Astrocyte of the cerebellum (primary cell): ENCODE data around the gene COPS2.

Experiments
- DNase-seq: peaks from one replicate; pipeline ENCODE4 v3.0.0-alpha.2; 2011; ENCODE audit warnings: low read depth
- H3K4me3 ChIP-seq: 2 replicates; pipeline ENCODE4 v1.5.1; 2011; ENCODE audit warnings: mild to moderate bottlenecking, low read depth, low read length, moderate library complexity
- CTCF ChIP-seq: IDR thresholded peaks from 2 replicates; pipeline ENCODE4 v1.5.1; 2012; ENCODE audit warnings: low read length, low read depth, moderate library complexity, mild to moderate bottlenecking; ENCODE audit errors: missing control alignments
- in situ Hi-C: cut with HindIII; loops from 2 replicates; pipeline ENCODE4 v1.10.0; 2017; ENCODE audit warnings: low sequenced_read_pairs

Gene COPS2

GRCh38 chr15:49094923-49095322 lies 60.5 kb downstream of the COPS2 start:
- no peak for DNase-seq
- no peak overlapping the region for H3K4me3 ChIP-seq
- in situ Hi-C loops: no loop called here
- no peak for TF ChIP-seq CTCF

DNA sequence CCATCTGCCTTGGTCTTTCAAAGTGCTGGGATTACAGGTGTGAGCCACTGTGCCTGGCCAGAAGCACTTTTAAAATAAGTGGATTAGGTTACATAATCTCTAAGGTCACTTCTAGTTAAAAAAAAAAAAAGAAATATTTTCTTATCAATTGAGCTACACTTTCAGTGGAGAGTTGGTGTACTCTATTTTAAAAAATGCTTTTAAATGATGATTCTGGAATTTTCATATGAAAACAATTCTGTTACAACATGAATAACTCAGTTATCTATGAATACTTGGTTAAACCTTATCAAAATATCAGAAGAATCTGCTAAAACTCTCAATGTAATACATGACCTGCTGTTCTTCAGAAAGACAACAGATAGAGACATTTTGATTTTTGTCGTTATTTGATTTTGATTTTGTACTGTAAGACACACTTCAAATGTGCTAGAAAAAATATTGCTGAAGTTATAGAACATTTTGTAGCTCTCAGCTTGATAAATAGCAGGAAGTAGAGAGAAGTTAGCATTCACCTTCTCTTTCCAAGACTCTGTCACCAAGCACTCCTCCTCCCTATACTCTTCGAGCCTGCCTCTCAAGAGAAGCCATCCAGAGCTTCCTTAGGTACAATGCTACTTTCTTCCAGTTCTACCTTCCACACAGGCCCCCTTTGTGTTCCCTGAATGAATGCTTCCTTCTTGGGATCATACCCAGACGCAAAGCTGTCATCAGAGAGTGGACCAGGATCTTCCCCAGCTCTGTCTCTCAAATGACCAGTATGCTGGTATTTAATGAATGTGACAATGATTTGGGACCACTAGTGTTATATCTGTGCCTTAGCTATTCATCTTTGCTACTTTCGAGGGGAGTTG lies 61.9 kb downstream of the COPS2 start:
- TF ChIP-seq CTCF: no peak
- in situ Hi-C loops: no loop called here
- no peak for DNase-seq
- no peak overlapping the region for H3K4me3 ChIP-seq

- in situ Hi-C loops: no loop called here
- no peak for DNase-seq
- no peak overlapping the region for H3K4me3 ChIP-seq
- TF ChIP-seq CTCF: no peak
Measured at GRCh38 chr15:49088996-49089395, 66.4 kb downstream of the COPS2 start.

DNA sequence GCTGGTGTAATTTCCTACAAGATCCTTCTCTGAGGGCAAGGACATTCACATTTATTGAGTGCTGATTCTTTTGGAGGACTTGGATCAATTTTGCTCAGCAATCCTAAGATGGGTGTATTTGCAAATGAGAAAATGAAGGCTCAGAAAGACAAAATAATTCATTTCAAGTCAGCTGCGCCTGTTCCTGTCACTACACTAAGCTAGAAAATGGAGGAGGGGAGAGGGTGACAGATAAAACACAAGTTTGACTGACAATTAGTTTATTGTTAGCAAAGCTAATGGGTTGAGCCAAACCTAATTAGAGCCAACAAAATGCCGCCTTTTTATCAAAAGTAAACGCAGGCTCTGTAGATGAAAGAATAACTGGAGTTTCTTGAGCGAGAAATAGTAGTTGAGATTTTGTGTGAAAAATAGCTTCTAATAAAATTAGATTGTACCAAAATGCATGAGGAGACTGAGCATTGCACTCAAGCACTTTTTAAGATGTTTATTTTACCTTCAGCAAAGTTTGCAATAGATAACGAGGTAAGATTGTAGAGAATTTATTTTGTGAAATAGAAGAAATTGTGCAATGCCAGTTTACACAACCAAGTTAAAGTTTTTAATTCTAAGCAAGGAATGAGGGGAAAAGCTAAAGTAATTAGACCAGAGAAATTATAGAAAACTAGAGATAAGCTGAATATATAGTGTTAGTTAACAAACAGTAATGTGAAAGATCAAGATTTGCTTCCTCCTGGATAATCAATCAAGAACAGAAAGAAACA lies 69.5 kb downstream of the COPS2 start:
- in situ Hi-C loops: no loop called here
- DNase-seq: no peak
- no peak overlapping the region for H3K4me3 ChIP-seq
- no peak for TF ChIP-seq CTCF

- no peak overlapping the region for H3K4me3 ChIP-seq
- DNase-seq: no peak
- in situ Hi-C loops: no loop called here
- TF ChIP-seq CTCF: no peak
Measured at GRCh38 chr15:49084285-49084570, 71.2 kb downstream of the COPS2 start.

DNA sequence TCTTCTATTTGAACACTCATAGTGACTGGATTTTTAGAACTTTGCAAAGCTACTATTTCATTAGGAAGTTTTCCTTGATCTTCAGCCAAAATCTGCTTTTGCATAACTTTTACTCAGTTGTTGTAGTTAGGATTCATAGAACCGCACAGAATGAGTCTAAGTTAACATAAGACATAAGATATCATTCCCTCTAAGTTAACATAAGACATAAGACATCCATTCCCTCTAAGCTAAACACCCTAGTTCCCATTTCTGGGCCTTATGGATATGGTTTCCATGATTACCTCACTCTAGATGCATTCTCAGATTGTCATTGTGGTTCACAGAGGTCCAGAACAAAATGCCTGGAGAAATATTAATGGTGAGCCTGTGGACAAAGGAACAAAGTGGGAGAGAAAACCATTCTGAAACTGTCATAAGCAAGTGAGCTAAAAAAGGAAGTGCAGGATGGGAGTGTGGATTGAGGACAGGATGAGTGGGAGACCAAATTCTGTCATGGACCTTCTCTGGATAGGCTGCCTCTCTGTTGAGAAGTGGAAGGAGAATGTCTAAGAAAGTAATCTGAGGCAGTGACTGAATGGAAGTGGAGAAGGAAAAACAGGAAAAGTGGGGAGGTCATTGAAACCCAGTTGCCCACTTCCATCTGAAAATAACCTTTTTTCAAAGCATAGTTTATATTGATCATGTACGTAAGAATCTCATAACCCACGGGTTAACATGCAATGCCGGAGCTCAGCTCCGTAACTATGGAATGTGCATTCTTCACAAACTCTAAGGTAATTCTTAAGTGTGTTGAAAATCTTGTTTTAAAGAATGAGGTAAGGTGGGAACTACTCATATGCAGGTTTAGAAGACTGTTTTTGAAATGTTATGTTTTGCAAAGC lies 71.8 kb downstream of the COPS2 start:
- DNase-seq: no peak
- H3K4me3 ChIP-seq: no peak overlapping the region
- in situ Hi-C loops: no loop called here
- no peak for TF ChIP-seq CTCF
